HG03135 (cell line): ENCODE data around the gene SDCBP2.
"Not testable (repeated sequence)": the region's sequence is repeated elsewhere in the genome, so short reads cannot be mapped to it uniquely, and the experiment has no call there.

Experiments
- ATAC-seq: cut with Tn5 transposase; IDR thresholded peaks from one replicate; pipeline ENCODE4 v1.9.1; 2021; ENCODE audit warnings: mild to moderate bottlenecking, moderate library complexity; ENCODE audit not compliant: unreplicated experiment

Gene SDCBP2

DNA sequence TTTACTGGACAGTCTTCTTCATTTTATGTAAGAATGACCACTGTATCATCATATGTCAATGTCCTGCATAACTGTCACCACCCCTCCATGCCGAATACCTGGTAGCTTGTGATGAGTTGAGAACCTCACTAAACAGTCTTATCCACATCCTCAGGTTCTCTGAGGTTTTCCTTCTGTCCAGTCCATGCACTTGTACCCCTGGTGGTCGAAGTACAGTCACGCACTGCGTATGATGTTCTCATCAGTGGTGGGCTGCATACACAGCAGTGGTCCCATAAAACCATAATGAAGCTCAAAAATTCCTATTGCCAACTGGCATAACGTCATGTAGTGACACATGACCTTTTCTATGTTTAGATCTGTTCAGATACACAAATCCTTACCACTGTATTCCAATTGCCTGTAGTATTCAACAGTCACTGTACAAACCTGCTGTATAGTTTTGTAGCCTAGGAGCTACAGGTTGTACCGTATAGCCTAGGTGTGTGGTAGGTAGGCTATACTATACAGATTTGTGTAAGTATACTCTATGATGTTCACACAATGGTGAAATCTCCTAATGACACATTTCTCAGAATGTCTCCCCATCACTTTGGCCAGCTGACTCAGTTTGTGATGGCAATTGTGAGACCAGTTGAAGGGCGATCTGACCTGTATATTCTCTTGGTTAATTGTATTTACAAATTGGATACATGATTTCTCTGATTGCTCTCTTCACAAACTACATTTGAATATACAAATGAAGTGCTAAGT, 31.3 kb upstream of the SDCBP2 start:
- no peak for ATAC-seq

DNA sequence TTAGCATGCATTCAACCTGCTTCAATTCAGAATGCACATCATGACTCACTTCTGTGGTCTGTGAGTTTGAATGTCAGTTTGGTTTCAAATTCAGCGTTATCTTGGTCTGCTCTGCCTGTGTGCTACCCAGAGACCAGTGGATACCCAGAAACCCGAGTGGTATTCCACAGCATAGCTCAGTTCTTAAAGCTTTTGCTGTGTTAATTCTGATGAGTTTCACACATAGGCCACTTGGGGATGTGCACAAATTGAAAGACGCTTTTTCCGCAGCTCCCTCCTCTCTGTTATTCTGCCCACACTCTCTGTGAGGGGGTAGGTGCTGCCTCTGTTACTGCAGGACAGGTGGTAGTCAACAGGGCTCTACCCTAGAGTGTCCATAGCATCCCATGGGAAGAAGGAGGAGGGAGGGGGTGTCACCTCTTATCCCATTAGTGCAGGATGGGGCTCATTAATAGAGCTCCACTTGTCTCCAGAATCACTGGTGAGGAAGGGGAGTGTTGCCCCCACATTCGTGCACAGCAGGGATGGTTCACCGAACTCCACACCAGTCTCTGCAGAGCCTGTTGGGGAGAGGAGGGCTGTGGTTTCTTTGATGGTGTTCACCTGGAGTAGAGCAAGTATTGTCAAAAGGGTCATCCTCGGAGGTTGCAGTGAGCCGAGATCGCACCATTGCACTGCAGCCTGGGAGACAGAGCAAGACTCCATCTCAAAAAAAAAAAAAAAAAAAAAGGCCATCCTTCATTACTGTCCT, 29.2 kb upstream of the SDCBP2 start:
- ATAC-seq: no peak

DNA sequence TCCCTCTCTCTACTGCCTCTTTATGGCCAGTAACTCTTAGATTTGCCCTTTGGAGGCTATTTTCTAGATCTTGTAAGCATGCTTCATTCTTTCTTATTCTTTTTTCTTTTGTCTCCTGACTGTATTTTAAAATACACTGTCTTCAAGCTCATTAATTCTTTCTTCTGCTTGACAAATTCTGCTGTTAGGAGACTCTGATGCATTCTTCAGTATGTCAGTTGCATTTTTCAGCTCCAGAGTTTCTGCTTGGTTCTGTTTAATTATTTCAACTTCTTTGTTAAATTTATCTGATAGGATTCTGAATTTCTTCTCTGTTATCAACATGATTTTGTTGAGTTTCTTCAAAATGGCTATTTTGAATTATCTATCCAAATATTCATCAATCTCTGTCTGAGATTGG, 25.0 kb upstream of the SDCBP2 start:
- no peak for ATAC-seq

DNA sequence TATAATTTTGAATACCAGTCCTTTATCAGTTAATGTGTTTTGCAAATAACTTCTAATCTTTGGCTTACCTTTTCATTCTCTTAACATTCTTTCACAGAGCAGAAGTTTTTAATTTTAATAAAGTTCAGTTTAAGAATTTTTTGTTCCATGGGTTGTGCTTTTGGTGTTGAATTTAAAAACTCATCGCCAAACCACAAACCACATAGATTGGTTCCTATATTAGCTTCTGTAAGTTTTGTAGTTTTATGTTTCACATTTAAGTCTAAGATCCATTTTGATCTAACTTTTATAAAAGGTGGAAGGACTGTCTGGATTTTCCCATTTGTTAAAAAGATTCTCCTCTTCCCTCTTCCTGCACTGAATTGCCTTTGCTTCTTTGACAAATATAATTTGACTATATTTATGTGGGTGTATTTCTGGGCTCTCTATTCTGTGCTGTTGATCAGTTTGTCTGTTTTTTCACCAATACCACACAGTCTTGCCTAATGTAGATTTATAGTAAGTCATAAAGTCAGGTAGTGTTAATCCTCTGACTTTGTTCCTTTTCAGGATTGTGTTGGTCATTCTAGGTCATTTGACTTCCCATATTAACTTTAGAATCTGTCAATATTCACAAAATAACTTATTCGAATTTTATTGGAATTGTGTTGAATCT, 17.5 kb upstream of the SDCBP2 start:
- no peak for ATAC-seq

DNA sequence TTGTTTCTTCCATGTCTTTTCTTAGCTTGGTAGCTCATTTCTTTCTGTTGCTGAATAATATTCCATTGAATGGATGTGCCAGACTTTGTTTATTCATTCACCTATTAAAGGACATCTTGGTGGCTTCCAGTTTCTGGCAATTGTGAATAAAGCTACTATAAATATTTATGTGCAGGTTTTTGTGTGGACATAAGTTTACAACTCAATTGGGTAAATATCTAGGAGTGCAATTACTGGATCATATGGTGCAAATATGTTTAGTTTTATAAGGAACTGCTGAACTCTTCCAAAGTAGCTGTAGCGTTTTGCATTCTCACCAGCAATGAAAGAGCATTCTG, 16.8 kb upstream of the SDCBP2 start:
- ATAC-seq: no peak

DNA sequence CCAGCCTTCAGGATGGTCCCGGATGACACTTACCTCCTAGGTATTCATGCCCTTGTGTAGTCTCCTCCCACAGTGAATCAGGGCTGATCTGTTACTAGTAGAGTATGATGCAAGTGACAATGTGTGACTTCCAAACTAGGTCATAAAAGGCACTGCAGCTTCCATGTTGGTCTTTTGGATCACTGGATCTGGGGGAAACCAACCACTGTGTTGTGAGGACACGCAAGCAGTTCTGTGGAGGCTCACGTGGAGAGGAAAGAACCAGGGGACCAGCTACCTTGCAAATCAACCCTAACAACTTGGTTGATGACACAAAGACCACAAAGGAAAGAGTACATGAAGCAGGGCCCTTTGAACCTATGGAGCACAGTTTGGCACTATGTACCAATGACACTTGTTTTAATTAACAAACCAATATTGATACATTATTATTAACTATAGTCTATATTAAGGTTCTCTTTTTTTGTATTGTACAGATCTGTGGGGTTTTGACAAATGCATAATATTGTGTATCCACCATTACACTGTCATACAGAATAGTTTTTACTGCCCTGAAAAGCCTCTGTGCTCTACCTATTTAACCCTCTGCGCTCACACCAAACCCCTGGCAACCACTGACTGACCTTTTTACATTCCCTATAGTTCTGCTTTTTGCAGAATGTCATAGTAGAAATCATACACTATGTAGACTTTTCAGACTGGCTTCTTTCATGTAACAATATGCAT, 16.3 kb upstream of the SDCBP2 start:
- no peak for ATAC-seq

DNA sequence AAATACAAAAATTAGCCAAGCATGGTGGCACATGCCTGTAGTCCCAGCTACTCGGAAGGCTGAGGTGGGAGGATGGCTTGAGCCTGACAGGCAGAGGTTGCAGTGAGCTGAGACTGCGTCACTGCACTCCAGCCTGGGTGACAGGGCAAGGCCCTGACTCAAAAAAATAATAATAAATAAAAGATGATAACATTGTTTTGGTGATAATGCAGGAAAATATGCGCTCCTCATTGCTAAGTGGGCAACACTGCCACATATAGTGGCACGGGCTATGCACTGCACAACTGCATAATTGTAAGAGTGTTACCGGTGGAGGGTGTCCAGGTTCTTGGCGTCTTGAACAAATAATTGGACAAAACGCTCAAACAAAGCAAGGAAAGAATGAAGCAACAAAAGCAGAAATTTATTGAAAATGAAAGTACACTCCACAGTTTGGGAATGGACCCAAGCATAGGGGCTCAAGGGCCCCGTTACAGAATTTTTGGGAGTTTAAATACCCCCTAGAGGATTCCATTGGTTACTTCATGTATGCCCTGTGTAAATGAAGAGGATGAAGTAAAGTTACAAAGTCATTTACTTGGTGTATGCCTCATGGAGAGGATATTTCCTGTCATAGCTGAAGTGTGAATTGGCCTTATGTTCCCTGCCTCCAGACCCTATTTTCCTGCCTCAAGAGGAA, 14.6 kb upstream of the SDCBP2 start:
- ATAC-seq: not testable (repeated sequence)

DNA sequence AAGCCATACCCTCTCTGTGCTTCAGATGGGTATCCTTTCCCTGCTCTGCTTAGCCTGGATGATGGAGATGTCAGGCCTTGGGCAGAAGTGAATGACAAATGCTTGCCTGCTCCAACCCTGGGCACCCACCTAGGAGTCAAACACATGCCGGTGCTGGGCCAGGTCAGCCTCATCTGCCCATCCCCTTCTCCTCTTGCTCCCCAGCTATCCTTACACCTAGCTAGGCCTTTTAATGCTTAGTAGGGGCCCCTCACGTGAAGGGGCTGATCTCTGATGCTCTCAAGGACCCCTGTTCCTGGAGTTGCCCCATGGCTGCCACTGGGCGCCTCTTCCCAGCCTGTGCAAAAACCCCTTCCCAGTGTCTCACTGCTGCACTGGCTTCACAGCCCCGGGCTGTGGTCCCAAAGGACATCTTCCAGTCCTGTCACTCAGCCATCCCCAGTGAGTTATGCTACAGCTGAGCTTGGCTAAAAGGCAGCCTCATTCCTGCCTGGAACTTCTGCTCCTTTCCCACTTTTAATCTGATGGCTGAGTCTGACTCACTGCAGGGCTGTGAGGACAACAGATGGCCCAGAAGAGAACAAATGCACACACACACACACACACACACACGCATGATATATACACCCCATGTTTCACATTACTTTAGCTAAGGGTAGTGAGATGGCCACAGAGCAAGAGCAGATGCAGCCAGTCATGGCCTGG, 12.8 kb upstream of the SDCBP2 start:
- no peak for ATAC-seq

DNA sequence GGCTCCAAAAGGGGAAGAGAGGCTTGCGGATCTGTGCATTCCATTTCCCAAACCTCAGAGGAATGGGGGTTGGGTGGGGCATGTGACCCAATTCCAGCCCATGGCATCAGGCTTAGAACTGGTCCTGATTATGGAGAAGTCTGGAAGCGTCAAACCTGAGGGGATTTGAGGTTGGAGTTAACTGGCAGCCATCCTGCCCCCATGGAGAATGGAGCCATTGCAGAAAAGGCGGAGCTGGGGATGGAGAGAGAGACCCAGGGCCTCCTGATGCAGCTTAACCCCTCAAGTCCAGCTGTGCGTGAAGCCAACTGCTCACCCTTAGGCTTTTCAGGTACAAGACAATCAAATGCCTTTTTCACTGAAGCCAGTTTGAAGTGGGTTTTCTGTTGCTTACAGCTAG, 9.9 kb upstream of the SDCBP2 start:
- ATAC-seq: no peak

DNA sequence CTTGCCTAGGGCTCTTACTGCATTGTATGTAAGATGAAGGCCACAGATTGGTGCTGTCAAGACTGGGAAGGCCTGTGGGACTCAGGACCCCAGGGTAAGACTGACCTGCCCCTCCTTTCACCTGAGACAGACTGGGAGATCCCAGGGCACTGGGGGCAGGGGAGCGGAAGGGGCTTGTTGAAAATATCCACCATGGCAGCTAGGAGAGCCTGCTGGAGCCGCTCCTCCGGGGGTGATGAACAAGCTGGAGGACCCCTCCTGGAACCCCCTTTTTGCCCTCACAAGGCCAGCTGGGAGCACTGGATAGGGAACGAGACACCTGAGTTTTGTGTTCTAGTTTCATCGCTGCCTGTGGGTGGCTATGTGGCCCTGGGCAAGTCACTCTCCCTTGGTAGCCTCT, 9.2 kb upstream of the SDCBP2 start:
- no peak for ATAC-seq

DNA sequence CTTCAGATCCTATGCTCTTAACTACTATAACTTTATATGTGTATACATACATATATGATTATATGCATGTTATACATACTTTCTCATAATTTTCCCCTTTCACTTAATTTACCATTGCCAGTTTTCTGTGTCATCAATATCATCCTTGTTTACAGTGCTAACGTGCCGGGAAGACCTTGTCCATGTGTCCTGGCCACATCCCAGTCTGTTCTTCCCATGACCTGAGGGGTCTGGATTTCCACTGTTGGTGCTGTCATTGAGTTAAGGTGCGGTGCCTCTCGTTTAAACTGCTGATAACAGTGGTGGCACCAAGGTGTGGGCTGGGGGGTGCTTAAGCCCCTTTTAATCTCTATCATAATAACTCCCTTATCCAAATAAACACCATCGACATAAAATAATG, 8.5 kb upstream of the SDCBP2 start:
- ATAC-seq: no peak

DNA sequence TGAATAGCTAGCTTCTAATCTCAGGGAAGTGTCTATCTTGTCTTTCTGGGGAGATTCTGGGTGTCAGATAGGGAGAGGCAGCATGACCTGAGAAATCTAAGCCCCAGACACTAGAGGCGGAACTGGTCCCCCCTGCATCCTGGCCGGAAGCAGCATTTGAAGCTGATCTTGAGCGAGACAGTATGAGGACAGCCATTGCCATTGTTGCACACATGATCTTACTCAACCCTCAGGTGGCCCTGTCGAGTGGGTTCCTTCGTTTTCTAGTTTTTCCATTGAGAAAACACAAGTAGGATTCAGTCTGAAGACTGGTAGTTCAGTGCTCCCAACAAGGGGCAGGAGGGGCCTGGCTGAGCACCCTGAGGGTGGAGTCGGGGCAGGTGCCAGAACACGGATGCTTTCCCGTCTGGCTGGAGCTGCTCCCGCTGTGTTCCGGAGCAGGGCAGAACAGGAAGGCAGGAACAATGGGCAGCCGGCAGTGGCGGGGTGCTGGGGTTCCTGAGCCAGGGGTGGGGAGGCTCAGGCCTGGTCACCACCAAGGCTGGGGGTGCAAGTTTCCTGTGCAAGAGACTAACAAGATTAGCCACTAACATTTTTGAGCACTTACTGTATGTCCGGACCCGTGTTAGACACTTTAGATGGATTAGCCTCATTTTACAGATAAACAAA, 7.9 kb upstream of the SDCBP2 start:
- no peak for ATAC-seq

DNA sequence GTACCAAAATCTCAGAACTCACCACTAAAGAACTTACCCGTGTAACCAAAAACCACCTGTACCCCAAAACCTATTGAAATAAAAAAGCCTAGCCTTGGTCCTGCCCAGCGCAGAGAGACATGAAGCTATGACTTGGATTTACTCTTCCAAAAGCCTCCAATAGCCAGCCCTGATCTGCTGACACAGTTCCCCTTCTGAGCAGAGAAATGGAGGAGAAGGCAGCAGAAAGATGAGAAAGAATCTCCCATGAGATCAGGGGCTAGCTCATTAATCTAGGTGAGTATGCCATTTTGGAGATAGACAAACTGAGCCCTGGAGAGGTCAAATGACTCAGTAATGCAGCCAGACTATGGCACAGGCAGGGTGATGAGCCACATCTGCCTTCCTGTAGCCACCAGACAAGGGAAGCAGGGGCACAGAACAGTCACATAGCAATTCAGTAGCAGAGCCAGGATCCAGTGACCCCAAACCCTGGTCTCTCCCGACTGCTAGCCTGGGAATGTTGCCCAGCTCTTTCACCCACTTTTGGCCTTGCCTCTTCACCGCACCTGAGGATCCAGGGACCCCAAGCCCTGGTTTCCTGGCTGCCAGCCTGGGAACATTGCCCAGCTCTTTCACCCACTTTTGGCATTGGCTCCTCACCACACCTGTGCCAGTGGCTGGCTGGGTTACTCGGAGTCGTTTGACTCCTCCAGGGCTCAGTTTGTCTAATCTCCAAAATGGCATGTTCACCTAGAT, 7.2 kb upstream of the SDCBP2 start:
- no peak for ATAC-seq

DNA sequence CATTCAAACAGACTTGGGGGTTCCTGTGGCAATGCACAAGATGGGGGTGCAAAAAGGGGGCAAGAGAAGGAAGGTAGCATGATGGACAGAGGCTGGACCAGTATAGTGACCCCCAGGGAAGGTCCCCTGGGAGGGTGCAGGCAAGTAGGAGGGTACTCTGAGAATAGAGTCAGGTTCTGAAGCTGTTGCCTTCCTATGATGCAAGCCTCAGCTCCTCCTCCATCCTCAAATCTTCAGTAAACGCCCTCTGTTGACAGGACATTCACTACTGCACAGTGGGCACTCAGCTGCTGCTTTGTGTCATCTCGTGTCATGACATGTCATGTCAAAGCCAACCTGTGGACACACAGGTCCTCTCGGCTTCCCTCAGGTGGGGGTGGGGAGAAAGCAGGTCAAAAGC, 5.8 kb upstream of the SDCBP2 start:
- ATAC-seq: no peak

DNA sequence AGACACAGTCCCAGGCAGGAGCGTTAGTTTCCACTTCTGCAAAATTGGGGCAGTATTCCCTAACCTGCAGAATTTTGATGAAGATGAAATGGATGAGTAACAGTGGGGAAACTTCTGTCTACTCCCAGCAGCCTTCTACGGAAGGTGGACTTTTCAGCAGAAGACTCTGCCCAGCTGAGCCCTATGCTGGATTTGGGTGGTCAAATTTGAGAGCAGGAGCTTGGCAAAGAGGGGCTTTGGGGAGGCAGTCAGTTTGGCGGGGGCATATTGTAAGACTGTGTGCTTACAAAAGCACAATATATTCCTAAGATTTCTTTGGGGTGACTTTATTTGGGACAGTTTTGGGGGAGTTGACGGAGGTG, 5.4 kb upstream of the SDCBP2 start:
- ATAC-seq: no peak

DNA sequence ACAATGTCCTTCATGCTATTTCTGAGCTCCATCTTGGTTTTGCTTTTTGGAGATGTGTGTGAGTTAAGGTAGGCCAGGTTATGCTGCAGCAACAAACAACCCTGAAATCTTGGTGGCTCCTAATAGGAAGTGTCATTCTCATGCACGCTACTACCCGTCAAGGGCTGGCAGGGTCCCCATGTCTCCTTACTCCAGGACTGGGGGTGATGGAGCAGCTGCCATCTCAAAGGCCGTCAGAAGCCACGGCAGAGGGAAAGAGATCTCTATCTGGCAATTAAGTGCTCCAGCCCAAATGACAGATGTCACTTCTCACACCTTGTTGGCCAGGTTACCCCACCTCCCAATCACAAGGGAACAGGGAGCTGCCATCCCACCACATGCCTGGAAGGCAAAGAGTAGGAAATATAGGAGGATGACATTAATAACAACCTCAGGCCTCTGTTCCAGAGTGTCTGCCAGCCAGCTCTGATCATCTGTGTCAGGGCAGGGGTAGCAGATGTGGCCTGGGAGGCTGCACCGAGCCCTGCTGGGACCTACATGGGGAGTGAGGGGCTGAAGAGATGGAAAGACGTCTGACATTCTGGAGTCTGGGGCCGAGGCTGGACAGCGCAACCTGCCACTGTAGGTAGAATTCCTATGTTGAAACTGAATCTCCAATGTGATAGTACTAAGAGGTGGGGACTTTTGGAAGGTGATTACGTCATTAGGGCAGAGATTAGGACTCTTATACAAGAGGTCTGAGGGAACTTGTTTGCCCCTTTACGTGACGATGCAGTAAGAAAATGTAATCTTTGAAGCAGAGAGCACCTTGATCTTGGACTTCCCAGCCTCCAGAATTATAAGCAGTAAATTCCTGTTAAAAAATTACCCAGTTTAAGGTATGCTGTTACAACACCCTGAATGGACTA, 4.8 kb upstream of the SDCBP2 start:
- no peak for ATAC-seq

DNA sequence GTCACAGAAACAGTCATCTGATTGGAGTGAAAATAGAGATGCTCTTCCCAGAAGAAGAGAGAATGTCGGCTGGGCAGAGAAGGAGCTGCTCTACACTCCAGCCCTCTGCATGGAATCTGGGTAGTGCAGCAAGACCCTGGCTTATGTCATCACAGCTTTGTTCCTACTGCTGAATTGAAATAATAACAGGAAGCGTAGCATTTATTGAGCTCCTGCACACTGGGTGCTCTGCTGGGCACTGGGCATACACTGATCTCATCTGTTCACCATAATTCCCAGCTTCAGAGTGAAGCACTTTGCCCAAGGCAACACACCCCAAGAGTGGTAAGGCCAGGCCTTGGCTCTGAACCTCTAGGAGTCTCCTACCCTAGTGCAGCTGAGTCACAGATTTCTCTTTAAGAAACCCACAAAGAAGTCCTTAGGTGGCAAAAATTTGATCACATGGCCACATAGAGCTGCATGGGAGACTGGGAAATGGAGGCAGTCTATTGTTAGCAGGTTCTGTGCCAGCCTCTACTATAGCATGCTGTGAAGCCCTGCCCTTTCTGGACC, 3.9 kb upstream of the SDCBP2 start:
- no peak for ATAC-seq
